Right forelimb (tissue), 1 donor: Measurements from ENCODE around the gene DNAH5.

ENCODE experiments used
- DNase-seq: peaks from one replicate; pipeline ENCODE4 v3.0.0-alpha.2; 2018

Gene DNAH5

GRCh38 chr5:13934125-13934524, 10.4 kb downstream of the DNAH5 start:
- DNase-seq = no peak

GRCh38 chr5:13932561-13932960, 11.9 kb downstream of the DNAH5 start:
- DNase-seq = no peak

GRCh38 chr5:13932011-13932410, 12.5 kb downstream of the DNAH5 start:
- DNase-seq = no peak

- no peak for DNase-seq
Measured at GRCh38 chr5:13930541-13931171, 13.8 kb downstream of the DNAH5 start.

- no peak for DNase-seq
Measured at GRCh38 chr5:13926731-13927130, 17.8 kb downstream of the DNAH5 start.

- no peak for DNase-seq
Measured at GRCh38 chr5:13921578-13921977, 22.9 kb downstream of the DNAH5 start.

- no peak for DNase-seq
Measured at GRCh38 chr5:13919786-13920185, 24.7 kb downstream of the DNAH5 start.

GRCh38 chr5:13919087-13919486, 25.4 kb downstream of the DNAH5 start:
- no peak for DNase-seq

GRCh38 chr5:13917061-13917460, 27.4 kb downstream of the DNAH5 start:
- DNase-seq = no peak

- DNase-seq = no peak
Measured at GRCh38 chr5:13913962-13914361, 30.5 kb downstream of the DNAH5 start.

- DNase-seq = no peak
Measured at GRCh38 chr5:13910637-13911288, 33.7 kb downstream of the DNAH5 start.

GRCh38 chr5:13910201-13910600, 34.3 kb downstream of the DNAH5 start:
- no peak for DNase-seq

GRCh38 chr5:13909271-13909670, 35.2 kb downstream of the DNAH5 start:
- no peak for DNase-seq

- DNase-seq = no peak
Measured at GRCh38 chr5:13898569-13898968, 45.9 kb downstream of the DNAH5 start.

GRCh38 chr5:13878357-13878756, 66.1 kb downstream of the DNAH5 start:
- no peak for DNase-seq

- peak; percentile 49 for DNase-seq
Measured at GRCh38 chr5:13866792-13867191, 77.7 kb downstream of the DNAH5 start.

- no peak for DNase-seq
Measured at GRCh38 chr5:13865312-13865711, 79.2 kb downstream of the DNAH5 start.

GRCh38 chr5:13860146-13860545, 84.3 kb downstream of the DNAH5 start:
- DNase-seq = no peak

GRCh38 chr5:13859270-13860065, 85.0 kb downstream of the DNAH5 start:
- no peak for DNase-seq

- DNase-seq = no peak
Measured at GRCh38 chr5:13843175-13843846, 101.2 kb downstream of the DNAH5 start.

GRCh38 chr5:13833440-13833839, 111.0 kb downstream of the DNAH5 start:
- DNase-seq = no peak

- no peak for DNase-seq
Measured at GRCh38 chr5:13831351-13831750, 113.1 kb downstream of the DNAH5 start.

- DNase-seq = no peak
Measured at GRCh38 chr5:13830536-13830935, 114.0 kb downstream of the DNAH5 start.

GRCh38 chr5:13821366-13821765, 123.1 kb downstream of the DNAH5 start:
- no peak for DNase-seq
